ENCODE data around the gene RYK.
A peak's percentile ranks its signal among the peaks of the same experiment; 100 is the strongest.
"Not testable (repeated sequence)": the region's sequence is repeated elsewhere in the genome, so short reads cannot be mapped to it uniquely, and the experiment has no call there.

Gene RYK

GRCh38 chr3:134229038-134229437 lies 21.6 kb downstream of the RYK start:
- CTCF ChIA-PET: no interaction called here
- POLR2A ChIA-PET (ENCODE audit: low non-redundant PET): no interaction called here
- no peak for TF ChIP-seq CTCF (conservative IDR thresholded peaks at IDR 0.05; ENCODE audit: low read depth)
- DNase-seq (ENCODE audit: low spot score): no peak
- H3K27ac ChIP-seq: no peak overlapping the region

GRCh38 chr3:134228479-134228878 lies 22.2 kb downstream of the RYK start:
- DNase-seq (ENCODE audit: low spot score): no peak
- CTCF ChIA-PET: interaction anchor here (0.7 kb wide), 1 partner anchor 12 kb away, joined by 3 read pairs; no protein-coding TSS in a partner anchor
- no peak for TF ChIP-seq CTCF (conservative IDR thresholded peaks at IDR 0.05; ENCODE audit: low read depth)
- POLR2A ChIA-PET (ENCODE audit: low non-redundant PET): no interaction called here
- no peak overlapping the region for H3K27ac ChIP-seq

- no peak for TF ChIP-seq CTCF (conservative IDR thresholded peaks at IDR 0.05; ENCODE audit: low read depth)
- POLR2A ChIA-PET (ENCODE audit: low non-redundant PET): no interaction called here
- CTCF ChIA-PET: interaction anchor here (0.7 to 1.3 kb wide), 2 partner anchors 12 to 15 kb away, joined by 3 to 6 read pairs; no protein-coding TSS in a partner anchor
- DNase-seq (ENCODE audit: low spot score): no peak
- H3K27ac ChIP-seq: no peak overlapping the region
Observed at GRCh38 chr3:134228035-134228434, 22.6 kb downstream of the RYK start.

GRCh38 chr3:134224796-134225156 lies 25.9 kb downstream of the RYK start:
- peak overlapping the region; percentile 50 for H3K27ac ChIP-seq
- POLR2A ChIA-PET (ENCODE audit: low non-redundant PET); DNase-seq (ENCODE audit: low spot score): not testable (repeated sequence)
- CTCF ChIA-PET: interaction anchor here (1.0 to 1.6 kb wide), 3 partner anchors 12 to 15 kb away, joined by 3 to 7 read pairs (median 5); no protein-coding TSS in a partner anchor

- DNase-seq (ENCODE audit: low spot score): no peak
- no peak overlapping the region for H3K27ac ChIP-seq
- ChIA-PET POLR2A (ENCODE audit: low non-redundant PET) (no interaction called here), CTCF (interaction anchor here (0.6 to 1.4 kb wide), 2 partner anchors 10 to 29 kb away, joined by 4 to 12 read pairs; no protein-coding TSS in a partner anchor)
- no peak for TF ChIP-seq CTCF (conservative IDR thresholded peaks at IDR 0.05; ENCODE audit: low read depth)
Observed at GRCh38 chr3:134222835-134223234, 27.8 kb downstream of the RYK start.

GRCh38 chr3:134216851-134217250 lies 33.8 kb downstream of the RYK start:
- no peak for TF ChIP-seq CTCF (conservative IDR thresholded peaks at IDR 0.05; ENCODE audit: low read depth)
- H3K27ac ChIP-seq: no peak overlapping the region
- CTCF ChIA-PET: no interaction called here
- no peak for DNase-seq (ENCODE audit: low spot score)
- POLR2A ChIA-PET (ENCODE audit: low non-redundant PET): interaction anchor here (0.6 kb wide), 1 partner anchor 155 kb away, joined by 3 read pairs; no protein-coding TSS in a partner anchor

- ChIA-PET POLR2A (ENCODE audit: low non-redundant PET) (interaction anchor here (0.6 kb wide), 1 partner anchor 156 kb away, joined by 3 read pairs; no protein-coding TSS in a partner anchor), CTCF (no interaction called here)
- DNase-seq (ENCODE audit: low spot score): no peak
Observed at GRCh38 chr3:134216191-134216764, 34.4 kb downstream of the RYK start.

More at GRCh38 chr3:134216191-134216764, 34.4 kb downstream of the RYK start:
- H3K27ac ChIP-seq: no peak overlapping the region
- TF ChIP-seq CTCF (conservative IDR thresholded peaks at IDR 0.05; ENCODE audit: low read depth): no peak

Measured in RWPE1 (cell line).